ENCODE measurements around the gene L3MBTL4.

The L3MBTL4 gene

GRCh38 chr18:6174983-6175745, 239.5 kb downstream of the L3MBTL4 start:
- no peak for TF ChIP-seq CTCF (IDR thresholded peaks at IDR 0.05; ENCODE audit: insufficient read depth, missing control alignments)
- DNase-seq (ENCODE audit: insufficient read length, low spot score) (no peak), FAIRE-seq (no peak)

GRCh38 chr18:6170604-6171003, 244.1 kb downstream of the L3MBTL4 start:
- no peak for FAIRE-seq

GRCh38 chr18:6161549-6161948, 253.2 kb downstream of the L3MBTL4 start:
- DNase-seq (ENCODE audit: insufficient read length, low spot score) (no peak), FAIRE-seq (no peak)
- TF ChIP-seq CTCF (IDR thresholded peaks at IDR 0.05; ENCODE audit: insufficient read depth, missing control alignments), result no peak

More at GRCh38 chr18:6170604-6171003, 244.1 kb downstream of the L3MBTL4 start:
- no peak for TF ChIP-seq CTCF (IDR thresholded peaks at IDR 0.05; ENCODE audit: insufficient read depth, missing control alignments)
- no peak for DNase-seq (ENCODE audit: insufficient read length, low spot score)

GRCh38 chr18:6159426-6159825, 255.3 kb downstream of the L3MBTL4 start:
- FAIRE-seq (no peak), DNase-seq (ENCODE audit: insufficient read length, low spot score) (no peak)
- TF ChIP-seq CTCF (IDR thresholded peaks at IDR 0.05; ENCODE audit: insufficient read depth, missing control alignments), result no peak

- no peak for TF ChIP-seq CTCF (IDR thresholded peaks at IDR 0.05; ENCODE audit: insufficient read depth, missing control alignments)
- no peak for DNase-seq (ENCODE audit: insufficient read length, low spot score)
- no peak for FAIRE-seq
Observed at GRCh38 chr18:6158958-6159357, 255.8 kb downstream of the L3MBTL4 start.

- no peak for TF ChIP-seq CTCF (IDR thresholded peaks at IDR 0.05; ENCODE audit: insufficient read depth, missing control alignments)
- DNase-seq (ENCODE audit: insufficient read length, low spot score) (no peak), FAIRE-seq (no peak)
Observed at GRCh38 chr18:6156446-6156845, 258.3 kb downstream of the L3MBTL4 start.

- FAIRE-seq (no peak), DNase-seq (ENCODE audit: insufficient read length, low spot score) (no peak)
- TF ChIP-seq CTCF (IDR thresholded peaks at IDR 0.05; ENCODE audit: insufficient read depth, missing control alignments), result no peak
Observed at GRCh38 chr18:6155707-6156106, 259.0 kb downstream of the L3MBTL4 start.
